HTERT RPE-1 (cell line): ENCODE results near the gene OPN4.

ENCODE experiments used
- in situ Hi-C: fragments of 300-500 bp; cut with MboI; formaldehyde crosslinking; loops from 4 replicates; pipeline ENCODE4 v1.14.3; 2020; ENCODE audit warnings: low sequenced_read_pairs

Gene OPN4

DNA sequence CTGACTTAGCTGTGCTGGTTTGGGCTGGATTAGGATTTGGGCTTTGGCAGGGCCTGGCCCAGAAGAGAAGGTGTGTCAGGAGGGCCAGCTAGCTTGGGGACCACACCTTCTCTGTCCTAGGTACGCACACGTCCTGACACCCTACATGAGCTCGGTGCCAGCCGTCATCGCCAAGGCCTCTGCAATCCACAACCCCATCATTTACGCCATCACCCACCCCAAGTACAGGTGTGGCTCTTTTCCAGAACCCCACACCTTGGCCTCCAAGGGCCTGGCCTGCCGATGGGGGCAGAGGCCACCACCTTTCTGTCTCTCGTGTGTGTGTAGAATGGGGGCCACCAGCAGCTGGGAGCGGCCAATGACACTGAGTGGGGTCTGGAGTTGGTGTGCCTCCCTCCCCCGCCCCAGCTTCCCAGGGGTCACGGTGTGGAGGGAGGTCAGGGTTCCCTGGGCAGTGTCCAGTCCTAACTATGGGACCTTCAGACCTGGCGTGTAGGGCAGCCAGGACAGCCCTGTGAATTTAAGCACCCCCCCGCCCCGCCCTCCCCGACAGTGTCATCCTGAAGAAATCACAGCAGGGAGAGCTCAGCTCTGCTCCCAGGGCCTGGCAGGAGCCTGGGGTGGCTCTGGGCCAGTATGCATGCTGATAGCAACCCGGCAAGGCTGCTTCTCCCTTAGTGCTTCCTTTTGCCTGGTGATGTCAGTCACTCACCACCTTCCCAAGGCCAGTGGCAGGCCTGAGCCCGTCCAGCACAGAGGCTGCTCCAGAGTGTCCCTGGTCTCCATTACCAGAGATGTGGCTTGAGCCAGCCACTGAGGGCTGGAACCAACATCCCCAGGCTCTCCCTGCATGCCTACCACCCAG lies 7.0 kb downstream of the OPN4 start:
- in situ Hi-C loops, result no loop called here

DNA sequence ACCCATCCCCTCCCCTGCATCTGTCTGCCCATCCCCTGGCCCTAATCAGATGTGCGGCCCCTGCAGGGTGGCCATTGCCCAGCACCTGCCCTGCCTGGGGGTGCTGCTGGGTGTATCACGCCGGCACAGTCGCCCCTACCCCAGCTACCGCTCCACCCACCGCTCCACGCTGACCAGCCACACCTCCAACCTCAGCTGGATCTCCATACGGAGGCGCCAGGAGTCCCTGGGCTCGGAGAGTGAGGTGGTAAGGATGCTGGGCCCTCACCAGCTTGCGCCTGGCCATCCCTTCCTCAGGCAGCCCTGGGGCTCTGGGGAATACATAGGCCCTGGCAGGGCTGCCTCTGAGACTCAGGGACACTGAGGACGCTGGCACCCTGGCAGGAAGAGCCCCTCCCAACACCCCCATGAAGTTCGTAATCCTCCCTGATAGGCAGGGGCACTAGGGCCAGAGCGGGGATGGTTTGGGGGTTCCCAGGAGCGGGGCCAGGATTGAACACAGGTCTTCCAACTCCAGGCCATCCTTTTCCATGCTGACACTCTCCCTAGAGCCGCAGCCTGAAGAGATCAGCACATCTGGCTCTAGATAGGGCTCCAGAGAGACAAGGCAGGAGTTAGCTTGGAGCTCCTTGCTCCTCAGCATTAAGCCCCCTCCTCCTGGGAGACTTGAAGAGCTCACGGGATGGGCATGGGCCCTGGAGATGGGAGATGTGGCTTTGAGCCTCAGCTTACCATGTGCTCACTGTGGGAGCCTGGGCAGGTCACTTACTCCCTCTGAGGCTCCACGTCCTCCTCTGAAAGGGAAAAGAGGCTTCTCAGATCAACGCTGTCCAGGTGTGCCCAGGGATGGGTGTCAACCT lies 8.1 kb downstream of the OPN4 start:
- in situ Hi-C loops, result no loop called here

DNA sequence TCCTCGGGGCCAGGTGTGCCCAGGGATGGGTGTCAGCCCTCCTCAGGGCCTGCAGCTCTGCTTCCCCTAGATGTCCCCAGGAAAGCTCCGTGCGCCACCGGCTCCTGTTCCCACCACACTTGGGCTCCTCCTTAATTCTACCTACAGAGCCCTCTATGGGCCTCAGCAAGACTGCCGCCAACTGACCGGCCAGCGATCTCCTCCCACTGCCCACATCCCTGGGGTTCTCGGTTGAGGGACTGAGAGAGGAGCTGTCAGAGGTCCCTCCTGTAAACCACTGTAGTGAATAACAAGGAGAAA lies 8.6 kb downstream of the OPN4 start:
- in situ Hi-C loops, result no loop called here

- in situ Hi-C loops, result no loop called here
Observed at GRCh38 chr10:86663576-86664339, 9.4 kb downstream of the OPN4 start.

DNA sequence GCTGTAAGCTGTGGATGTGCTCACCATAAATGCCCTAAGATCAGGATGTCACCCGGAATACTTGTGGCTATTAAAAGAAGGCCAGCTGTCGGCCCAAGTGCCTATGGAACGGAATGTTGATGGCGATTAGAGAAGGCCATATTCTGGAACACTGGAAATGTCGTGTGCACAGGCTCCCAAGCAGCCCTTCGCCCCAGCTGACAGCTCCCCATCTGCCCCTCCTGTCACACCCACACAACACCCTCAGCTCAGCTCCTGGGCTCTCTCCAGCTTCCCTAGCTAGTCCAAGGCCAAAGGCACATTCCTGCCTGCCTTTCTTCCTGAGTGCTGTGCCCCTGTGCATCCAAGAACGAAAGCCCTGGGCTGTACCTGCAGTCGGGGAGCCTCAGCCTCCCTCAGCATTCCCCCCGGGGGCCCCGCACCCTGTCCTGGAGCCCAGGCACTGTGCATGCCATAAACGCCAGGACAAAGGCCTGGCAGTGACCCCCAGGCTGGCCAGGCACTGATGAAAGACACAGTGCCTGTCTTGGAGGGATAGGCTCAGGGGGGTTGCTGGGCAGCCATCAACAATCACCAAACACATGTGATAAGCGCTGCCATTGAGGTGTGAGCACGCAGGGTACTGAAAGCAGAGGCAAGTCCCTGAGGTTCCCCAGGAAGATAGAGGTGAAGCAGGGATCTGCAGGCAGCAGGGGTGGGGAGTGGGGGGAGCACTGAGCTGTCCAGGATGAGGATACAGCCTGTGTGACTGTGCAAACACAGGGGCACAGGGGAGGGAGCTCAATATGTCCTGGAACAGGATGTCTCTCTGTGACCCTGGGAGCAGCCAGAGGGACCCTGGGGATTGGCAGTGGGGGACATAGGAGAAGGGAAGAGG lies 10.2 kb downstream of the OPN4 start:
- in situ Hi-C loops, result no loop called here

- in situ Hi-C loops, result no loop called here
Observed at GRCh38 chr10:86665218-86665607, 10.9 kb downstream of the OPN4 start.

DNA sequence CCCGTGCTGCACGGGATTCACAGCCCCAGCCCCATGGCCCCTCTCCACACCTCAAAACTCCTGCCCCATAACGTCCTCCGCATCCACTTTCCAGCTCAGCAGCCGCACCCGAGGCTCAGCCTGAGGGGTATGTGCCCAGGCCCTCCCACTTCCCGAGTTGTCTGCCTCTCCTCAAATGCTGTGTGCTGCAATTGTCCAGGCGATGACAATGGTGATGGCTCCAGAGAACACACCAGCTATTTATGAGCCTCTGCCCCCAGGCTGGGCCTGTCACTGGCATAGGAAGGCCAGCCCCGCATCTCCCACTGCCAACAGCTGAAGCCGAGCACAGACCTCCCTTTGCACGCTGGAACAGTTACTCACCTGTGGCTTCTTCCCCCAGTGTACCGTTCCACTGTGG lies 11.5 kb downstream of the OPN4 start:
- in situ Hi-C loops, result no loop called here

GRCh38 chr10:86666538-86666937 lies 12.2 kb downstream of the OPN4 start:
- in situ Hi-C loops, result no loop called here

DNA sequence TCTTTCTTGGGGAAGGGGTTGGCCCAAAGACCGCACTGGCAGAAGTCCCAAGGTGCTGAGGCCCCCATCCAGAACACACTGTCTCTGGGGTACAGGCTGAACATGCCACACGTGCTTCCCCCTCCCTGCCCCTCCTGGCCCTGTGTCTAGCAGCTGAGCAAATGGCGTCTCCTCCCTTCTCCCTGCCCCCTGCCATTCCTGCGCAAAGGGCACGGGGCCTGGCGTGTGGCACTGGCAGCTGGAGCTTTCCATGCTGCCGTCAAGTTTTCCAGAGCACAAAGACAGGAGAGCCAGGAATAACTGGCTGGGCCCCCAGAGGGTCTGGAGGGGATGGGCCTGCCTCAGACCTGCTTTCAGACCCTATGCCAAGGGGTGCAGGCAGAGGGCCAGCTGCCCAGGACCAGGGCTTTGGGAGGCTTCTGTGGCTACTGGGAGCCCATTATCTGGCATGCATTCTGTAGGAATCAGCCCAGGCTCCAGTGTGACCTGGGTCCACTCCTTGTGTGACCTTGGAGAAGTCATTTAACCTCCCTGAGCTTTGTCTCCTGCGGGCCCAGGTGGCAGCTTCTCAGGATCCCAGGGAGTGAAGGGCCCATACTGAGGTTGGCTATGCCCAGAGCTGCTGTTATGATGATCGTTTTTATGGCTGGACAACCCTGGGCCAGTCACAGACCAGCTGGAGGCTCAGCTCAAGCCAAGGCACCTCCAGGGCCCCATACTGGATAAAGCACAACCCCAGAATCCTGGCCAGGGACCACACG lies 13.3 kb downstream of the OPN4 start:
- in situ Hi-C loops, result no loop called here

DNA sequence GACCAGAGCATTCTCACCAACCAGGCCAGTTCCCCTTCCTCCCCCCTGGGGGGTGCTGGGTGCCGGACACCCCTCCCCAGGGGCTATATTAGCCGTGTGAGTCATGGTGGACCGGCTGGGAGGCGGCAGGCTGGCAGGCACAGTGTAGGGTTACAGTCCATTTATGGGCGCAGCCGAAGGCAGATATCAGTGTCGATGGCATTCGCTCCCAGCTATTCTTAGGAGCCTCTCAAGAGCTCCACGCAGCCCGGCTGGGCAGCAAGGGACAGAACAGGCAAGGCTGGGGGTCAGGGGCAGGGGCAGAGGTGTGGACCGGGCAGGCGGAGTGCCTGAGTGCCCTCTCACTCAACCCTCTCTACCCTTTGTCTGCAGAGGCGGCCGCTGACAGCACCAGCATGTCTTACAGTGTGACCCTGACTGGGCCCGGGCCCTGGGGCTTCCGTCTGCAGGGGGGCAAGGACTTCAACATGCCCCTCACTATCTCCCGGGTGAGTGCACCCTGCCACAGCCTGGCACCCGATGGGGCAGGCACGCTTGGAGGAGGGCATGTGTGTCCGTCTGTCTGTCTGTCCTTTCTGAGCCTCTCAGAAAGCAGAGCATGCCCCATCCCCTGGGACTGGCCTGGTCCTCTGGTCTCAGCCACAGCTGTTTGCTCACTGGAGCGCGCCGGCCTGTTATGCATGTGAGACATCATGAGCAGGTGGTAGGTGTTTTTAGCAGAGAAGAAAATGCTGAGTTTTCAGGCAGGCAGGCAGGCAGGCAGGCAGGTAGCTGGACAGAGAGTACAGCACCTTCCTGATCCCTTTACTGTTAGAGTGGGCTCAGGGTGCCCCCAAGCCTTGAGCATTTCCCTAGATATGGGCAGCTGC lies 14.2 kb downstream of the OPN4 start, which contains the start of gene LDB3:
Gene LDB3 (plus strand): TSS at position 215 of the 869 bp plus-strand sequence. CDS start 181 bp downstream, at position 396.
- in situ Hi-C loops, result no loop called here

GRCh38 chr10:86670290-86670811 lies 16.0 kb downstream of the OPN4 start:
- in situ Hi-C loops, result no loop called here

GRCh38 chr10:86670876-86671275 lies 16.5 kb downstream of the OPN4 start:
- in situ Hi-C loops, result no loop called here

- in situ Hi-C loops, result no loop called here
Observed at GRCh38 chr10:86671419-86671818, 17.1 kb downstream of the OPN4 start.

DNA sequence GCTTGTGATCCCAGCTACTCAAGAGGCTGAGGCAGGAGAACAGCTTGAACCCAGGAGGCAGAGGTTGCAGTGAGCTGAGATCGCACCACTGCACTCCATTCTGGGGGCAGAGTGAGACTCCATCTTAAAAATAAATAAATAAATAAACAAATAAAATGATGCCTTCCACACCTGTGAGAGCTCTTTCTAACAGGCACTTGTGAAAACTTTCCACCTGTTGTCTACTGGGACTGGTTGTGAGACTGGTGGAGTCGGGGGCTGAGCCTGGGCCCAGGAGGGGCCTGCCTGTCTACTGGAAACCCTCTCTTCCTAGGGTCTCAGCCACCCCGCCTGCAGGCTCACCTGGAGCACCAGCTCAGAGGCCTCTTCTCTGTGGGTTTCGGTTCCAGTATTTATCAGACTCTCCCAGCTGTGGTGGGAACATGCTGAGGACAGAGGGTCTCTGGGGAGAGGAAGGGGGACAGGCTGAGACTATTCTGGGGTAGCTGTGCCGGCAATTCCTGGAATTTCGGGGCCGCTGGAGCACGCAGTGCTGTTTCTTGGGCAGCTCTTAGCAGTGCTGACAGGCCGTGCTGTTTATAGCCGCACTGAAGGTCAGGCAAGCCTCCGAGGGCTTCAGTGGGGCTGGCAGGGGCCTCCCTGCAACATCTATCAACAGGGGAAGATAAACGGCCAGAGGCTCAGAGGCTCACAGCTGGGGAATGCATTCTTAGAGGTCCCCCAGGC lies 17.8 kb downstream of the OPN4 start:
- in situ Hi-C loops, result no loop called here

DNA sequence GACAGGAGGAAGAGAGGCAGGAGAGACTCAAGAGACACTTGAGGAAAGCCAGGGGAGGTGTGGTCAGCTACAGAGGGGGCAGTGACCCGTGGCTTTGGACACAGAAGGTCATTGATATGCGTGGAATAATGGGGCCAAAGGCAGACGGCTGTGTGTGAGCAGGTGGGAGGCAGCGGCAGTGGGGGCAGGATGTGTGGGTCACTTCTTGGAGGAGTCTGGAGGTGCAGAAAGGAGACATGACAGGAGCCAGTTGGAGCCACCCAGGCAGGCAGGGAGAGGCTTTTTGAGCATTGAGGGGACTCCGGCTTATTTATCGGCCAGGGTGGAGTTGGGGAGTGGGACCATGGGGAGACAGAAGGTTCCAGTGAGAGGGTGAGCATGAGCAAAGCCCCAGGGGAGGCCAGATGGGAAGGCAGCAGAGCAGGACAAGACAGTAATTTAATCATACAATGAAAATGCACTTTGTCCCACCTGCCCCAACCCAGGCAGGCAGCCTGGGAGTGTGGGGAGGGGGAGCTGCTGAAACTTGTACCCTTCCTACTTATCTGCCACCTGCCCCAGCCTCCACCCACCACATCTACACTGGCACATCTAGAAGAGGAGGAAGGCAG lies 19.0 kb downstream of the OPN4 start:
- in situ Hi-C loops, result no loop called here

GRCh38 chr10:86673827-86674581 lies 19.7 kb downstream of the OPN4 start:
- in situ Hi-C loops, result no loop called here

DNA sequence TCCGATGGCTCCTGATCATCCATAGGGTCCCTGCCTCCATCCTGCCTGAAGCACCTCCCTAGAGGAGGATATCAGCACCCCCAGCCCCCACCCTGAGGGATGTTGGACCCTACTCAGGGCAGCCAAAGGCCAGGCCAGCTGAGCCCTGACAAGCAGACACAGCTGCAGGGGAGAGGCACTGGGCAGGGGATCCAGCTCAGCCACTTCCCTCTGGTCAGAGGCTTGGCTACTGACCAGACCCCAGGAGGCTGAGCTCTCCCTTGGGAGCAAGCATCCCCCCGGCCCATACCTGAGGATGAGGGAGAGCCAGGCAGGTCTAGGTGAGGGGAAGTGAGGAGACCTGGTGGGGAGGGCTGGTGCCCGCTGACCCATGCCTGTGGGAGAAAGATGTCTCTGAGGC lies 20.6 kb downstream of the OPN4 start:
- in situ Hi-C loops, result no loop called here
